ENCODE data around the gene EML6. TPM values are rescaled to one million over a fixed set of nuclear protein-coding genes. Genes with fewer than 3 reads are reported as not detected.
A peak's percentile ranks its signal among the peaks of the same experiment; 100 is the strongest.

Gene EML6
- total and polyA plus RNA-seq, 2 experiments from 2014 or later, result 2.7 to 6.2 TPM

GRCh38 chr2:55011831-55012671 lies 288.6 kb downstream of the EML6 start:
- peaks cover 4% of the 10 kb centered on the region for H3K27me3 Mint-ChIP-seq (ENCODE audit: insufficient read depth, low read depth, poor library complexity)
- Histone ChIP-seq H3K79me2 (replicated peaks; ENCODE audit: insufficient read depth) (peaks cover 100% of the 10 kb centered on the region), H3F3A (replicated peaks; ENCODE audit: low read depth) (no peaks in the 10 kb centered on the region), H2AFZ (no peak overlapping the region), H3K9me2 (ENCODE audit: insufficient read depth) (no peaks in the 10 kb centered on the region), H3K27ac (ENCODE audit: low read depth) (no peak overlapping the region), H3K4me2 (peak overlapping the region; percentile 19; the same call in 1 of the 2 replicates), H3K36me3 (ENCODE audit: insufficient read depth) (no peaks in the 10 kb centered on the region), H3K27me3 (ENCODE audit: insufficient read depth) (no peaks in the 10 kb centered on the region), H3K4me1 (ENCODE audit: insufficient read depth) (peaks cover 66% of the 10 kb centered on the region), H3K4me3 (no peak overlapping the region), H4K20me1 (replicated peaks; ENCODE audit: insufficient read depth) (peaks cover 27% of the 10 kb centered on the region)
- H3K36me3 Mint-ChIP-seq (ENCODE audit: low read depth), result peaks cover 3% of the 10 kb centered on the region; the same call in 1 of the 3 replicates
- no peak overlapping the region for H3K4me3 Mint-ChIP-seq
- no peaks in the 10 kb centered on the region; the same call in 2 of the 3 replicates for H3K9me3 Mint-ChIP-seq
- ATAC-seq (no peak), DNase-seq (ENCODE audit: low spot score) (no peak)
- peak overlapping the region; percentile 60; the same call in 1 of the 2 replicates for H3K27ac Mint-ChIP-seq
- TF ChIP-seq, protein P1, sequence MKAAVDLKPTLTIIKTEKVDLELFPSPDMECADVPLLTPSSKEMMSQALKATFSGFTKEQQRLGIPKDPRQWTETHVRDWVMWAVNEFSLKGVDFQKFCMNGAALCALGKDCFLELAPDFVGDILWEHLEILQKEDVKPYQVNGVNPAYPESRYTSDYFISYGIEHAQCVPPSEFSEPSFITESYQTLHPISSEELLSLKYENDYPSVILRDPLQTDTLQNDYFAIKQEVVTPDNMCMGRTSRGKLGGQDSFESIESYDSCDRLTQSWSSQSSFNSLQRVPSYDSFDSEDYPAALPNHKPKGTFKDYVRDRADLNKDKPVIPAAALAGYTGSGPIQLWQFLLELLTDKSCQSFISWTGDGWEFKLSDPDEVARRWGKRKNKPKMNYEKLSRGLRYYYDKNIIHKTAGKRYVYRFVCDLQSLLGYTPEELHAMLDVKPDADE (IDR thresholded peaks at IDR 0.05), result no peak
- TF ChIP-seq, protein P2, sequence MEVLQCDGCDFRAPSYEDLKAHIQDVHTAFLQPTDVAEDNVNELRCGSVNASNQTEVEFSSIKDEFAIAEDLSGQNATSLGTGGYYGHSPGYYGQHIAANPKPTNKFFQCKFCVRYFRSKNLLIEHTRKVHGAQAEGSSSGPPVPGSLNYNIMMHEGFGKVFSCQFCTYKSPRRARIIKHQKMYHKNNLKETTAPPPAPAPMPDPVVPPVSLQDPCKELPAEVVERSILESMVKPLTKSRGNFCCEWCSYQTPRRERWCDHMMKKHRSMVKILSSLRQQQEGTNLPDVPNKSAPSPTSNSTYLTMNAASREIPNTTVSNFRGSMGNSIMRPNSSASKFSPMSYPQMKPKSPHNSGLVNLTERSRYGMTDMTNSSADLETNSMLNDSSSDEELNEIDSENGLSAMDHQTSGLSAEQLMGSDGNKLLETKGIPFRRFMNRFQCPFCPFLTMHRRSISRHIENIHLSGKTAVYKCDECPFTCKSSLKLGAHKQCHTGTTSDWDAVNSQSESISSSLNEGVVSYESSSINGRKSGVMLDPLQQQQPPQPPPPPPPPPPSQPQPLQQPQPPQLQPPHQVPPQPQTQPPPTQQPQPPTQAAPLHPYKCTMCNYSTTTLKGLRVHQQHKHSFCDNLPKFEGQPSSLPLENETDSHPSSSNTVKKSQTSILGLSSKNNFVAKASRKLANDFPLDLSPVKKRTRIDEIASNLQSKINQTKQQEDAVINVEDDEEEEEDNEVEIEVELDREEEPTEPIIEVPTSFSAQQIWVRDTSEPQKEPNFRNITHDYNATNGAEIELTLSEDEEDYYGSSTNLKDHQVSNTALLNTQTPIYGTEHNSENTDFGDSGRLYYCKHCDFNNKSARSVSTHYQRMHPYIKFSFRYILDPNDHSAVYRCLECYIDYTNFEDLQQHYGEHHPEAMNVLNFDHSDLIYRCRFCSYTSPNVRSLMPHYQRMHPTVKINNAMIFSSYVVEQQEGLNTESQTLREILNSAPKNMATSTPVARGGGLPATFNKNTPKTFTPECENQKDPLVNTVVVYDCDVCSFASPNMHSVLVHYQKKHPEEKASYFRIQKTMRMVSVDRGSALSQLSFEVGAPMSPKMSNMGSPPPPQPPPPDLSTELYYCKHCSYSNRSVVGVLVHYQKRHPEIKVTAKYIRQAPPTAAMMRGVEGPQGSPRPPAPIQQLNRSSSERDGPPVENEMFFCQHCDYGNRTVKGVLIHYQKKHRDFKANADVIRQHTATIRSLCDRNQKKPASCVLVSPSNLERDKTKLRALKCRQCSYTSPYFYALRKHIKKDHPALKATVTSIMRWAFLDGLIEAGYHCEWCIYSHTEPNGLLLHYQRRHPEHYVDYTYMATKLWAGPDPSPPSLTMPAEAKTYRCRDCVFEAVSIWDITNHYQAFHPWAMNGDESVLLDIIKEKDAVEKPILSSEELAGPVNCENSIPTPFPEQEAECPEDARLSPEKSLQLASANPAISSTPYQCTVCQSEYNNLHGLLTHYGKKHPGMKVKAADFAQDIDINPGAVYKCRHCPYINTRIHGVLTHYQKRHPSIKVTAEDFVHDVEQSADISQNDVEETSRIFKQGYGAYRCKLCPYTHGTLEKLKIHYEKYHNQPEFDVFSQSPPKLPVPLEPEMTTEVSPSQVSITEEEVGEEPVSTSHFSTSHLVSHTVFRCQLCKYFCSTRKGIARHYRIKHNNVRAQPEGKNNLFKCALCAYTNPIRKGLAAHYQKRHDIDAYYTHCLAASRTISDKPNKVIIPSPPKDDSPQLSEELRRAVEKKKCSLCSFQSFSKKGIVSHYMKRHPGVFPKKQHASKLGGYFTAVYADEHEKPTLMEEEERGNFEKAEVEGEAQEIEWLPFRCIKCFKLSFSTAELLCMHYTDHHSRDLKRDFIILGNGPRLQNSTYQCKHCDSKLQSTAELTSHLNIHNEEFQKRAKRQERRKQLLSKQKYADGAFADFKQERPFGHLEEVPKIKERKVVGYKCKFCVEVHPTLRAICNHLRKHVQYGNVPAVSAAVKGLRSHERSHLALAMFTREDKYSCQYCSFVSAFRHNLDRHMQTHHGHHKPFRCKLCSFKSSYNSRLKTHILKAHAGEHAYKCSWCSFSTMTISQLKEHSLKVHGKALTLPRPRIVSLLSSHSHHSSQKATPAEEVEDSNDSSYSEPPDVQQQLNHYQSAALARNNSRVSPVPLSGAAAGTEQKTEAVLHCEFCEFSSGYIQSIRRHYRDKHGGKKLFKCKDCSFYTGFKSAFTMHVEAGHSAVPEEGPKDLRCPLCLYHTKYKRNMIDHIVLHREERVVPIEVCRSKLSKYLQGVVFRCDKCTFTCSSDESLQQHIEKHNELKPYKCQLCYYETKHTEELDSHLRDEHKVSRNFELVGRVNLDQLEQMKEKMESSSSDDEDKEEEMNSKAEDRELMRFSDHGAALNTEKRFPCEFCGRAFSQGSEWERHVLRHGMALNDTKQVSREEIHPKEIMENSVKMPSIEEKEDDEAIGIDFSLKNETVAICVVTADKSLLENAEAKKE (CRISPR knock-in tag; IDR thresholded peaks at IDR 0.05), result no peak
- TF ChIP-seq CREB1 (CRISPR knock-in tag; IDR thresholded peaks at IDR 0.05; ENCODE audit: low read depth) (no peak), JUNB (IDR thresholded peaks at IDR 0.05; ENCODE audit: unreplicated experiment) (no peak), ZNF114 (CRISPR knock-in tag; IDR thresholded peaks at IDR 0.05) (no peak), EZH2 (IDR thresholded peaks at IDR 0.05; ENCODE audit: low read depth, unreplicated experiment) (no peak), CTCF (conservative IDR thresholded peaks at IDR 0.05; ENCODE audit: low read depth in 2 of 2) (no peak), ZNF331 (CRISPR knock-in tag; IDR thresholded peaks at IDR 0.05; ENCODE audit: low read depth) (no peak), EZH2phosphoT487 (IDR thresholded peaks at IDR 0.05; ENCODE audit: unreplicated experiment) (no peak), NANOG (IDR thresholded peaks at IDR 0.05; ENCODE audit: borderline replicate concordance) (no peak), REST (IDR thresholded peaks at IDR 0.05; ENCODE audit: unreplicated experiment) (no peak), STAT1 (IDR thresholded peaks at IDR 0.05; ENCODE audit: unreplicated experiment) (no peak), POLR2AphosphoS5 (IDR thresholded peaks at IDR 0.05; ENCODE audit: low read depth) (no peak)
- H3K4me1 Mint-ChIP-seq, result peaks cover 59% of the 10 kb centered on the region

All from GM23338 (cell line).